Cardiac muscle cell (in vitro differentiated cells and primary cell): Measurements from ENCODE around the gene MAP4K3. TPM values are rescaled to one million over a fixed set of nuclear protein-coding genes. Genes with fewer than 3 reads are reported as not detected.

Source experiments
- DNase-seq, 2 donors: peaks; one replicate each; pipeline versions ENCODE4 v3.0.0 to v3.0.0-alpha.2; 2010 to 2017; ENCODE audit warnings: low read depth in 1 of 2, low spot score in 1 of 2
- H3K27ac ChIP-seq: fragments of 200-600 bp; sonication (generic); 2 replicates; pipeline ENCODE4 v1.5.1; 2016
- H3K27me3 ChIP-seq: fragments of 200-600 bp; sonication (generic); 2 replicates; pipeline ENCODE4 v1.6.0; 2016; ENCODE audit warnings: control low read depth
- H3K36me3 ChIP-seq: fragments of 200-600 bp; sonication (generic); 2 replicates; pipeline ENCODE4 v1.5.1; 2016; ENCODE audit warnings: control low read depth
- H3K4me1 ChIP-seq: fragments of 200-600 bp; sonication (generic); 2 replicates; pipeline ENCODE4 v1.8.1; 2017; ENCODE audit warnings: low read depth, mild to moderate bottlenecking, mixed run types
- H3K4me3 ChIP-seq: fragments of 200-600 bp; sonication (generic); 2 replicates; pipeline ENCODE4 v1.5.1; 2016; ENCODE audit warnings: mild to moderate bottlenecking
- H3K9me3 ChIP-seq: fragments of 200-600 bp; sonication (generic); 2 replicates; pipeline ENCODE4 v1.5.1; 2017; ENCODE audit warnings: low read depth, mild to moderate bottlenecking, control low read depth
- CTCF ChIP-seq: IDR thresholded peaks from 2 replicates; pipeline ENCODE4 v1.5.1; 2012; ENCODE audit warnings: low read depth, mild to moderate bottlenecking, low read length
- polyA plus RNA-seq: library from polyadenylated mRNA; unstranded; fragments of >200 nt; fragmentation: Nextera tagmentation; extraction: Ambion mirVana; gene quantifications from 2 replicates; pipeline ENCODE4 v1.2.1, GENCODE V29; 2016
- total RNA-seq: library from RNA; depleted of rRNA; stranded (reverse); fragments of >200 nt; gene quantifications from 2 replicates; pipeline ENCODE4 v1.2.3, GENCODE V29; 2016

MAP4K3 gene
- total and polyA plus RNA-seq, 2 experiments from 2014 or later = 34.6 to 56.7 TPM

DNA sequence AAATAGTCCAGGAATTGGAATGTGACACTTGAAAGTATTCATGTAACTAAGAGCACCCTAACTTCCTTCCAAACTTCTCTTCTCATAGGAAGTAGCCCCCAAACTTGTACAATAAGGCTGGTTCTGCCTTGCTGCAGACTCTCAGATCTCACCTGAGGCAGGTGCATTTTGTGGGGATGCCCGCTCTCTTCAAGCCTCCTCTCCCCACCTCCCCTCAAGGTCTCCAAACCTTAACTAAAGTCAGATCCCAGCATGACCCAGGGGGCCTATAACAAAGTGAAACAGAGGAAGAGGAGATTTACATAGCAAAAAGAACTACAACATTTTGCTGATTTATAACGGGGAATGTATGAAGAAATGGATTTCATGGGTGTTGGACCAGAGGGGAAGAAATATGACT lies 216.9 kb downstream of the MAP4K3 start:
- no peak overlapping the region for H3K27ac ChIP-seq
- no peak for TF ChIP-seq CTCF
- DNase-seq = no peak

GRCh38 chr2:39218391-39218790 lies 218.7 kb downstream of the MAP4K3 start:
- TF ChIP-seq CTCF = no peak
- Histone ChIP-seq H3K9me3 (no peaks in the 10 kb centered on the region), H3K27me3 (no peaks in the 10 kb centered on the region), H3K27ac (no peak overlapping the region), H3K4me1 (no peaks in the 10 kb centered on the region), H3K36me3 (no peaks in the 10 kb centered on the region), H3K4me3 (no peak overlapping the region)
- no peak for DNase-seq

More for the DNA sequence above, 216.9 kb downstream of the MAP4K3 start:
- H3K36me3 ChIP-seq = no peaks in the 10 kb centered on the region
- no peaks in the 10 kb centered on the region for H3K4me1 ChIP-seq
- H3K4me3 ChIP-seq = no peak overlapping the region
- H3K27me3 ChIP-seq = no peaks in the 10 kb centered on the region
- no peaks in the 10 kb centered on the region for H3K9me3 ChIP-seq

DNA sequence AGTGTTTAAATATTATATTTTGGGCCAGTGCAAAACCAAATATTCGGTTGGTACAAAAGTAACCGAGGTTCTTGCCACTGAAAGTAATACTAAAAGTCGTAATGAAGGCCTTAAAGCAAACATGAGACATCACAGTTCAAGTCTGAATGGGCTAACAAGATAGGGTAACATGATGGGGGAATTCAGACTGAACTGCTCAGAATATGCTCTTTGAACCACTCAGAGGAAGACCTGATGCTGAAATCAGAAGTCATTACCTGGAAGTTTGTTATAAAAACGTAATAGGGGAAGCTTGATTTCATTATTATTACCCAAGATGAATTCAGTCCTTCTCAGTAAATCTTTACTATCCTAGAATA lies 219.9 kb downstream of the MAP4K3 start:
- no peak for TF ChIP-seq CTCF
- Histone ChIP-seq H3K27me3 (no peaks in the 10 kb centered on the region), H3K9me3 (no peaks in the 10 kb centered on the region), H3K4me1 (no peaks in the 10 kb centered on the region), H3K36me3 (no peaks in the 10 kb centered on the region), H3K27ac (no peak overlapping the region), H3K4me3 (no peak overlapping the region)
- DNase-seq = no peak

GRCh38 chr2:39216346-39217191 lies 220.5 kb downstream of the MAP4K3 start:
- no peak overlapping the region for H3K27ac ChIP-seq
- no peaks in the 10 kb centered on the region for H3K36me3 ChIP-seq
- H3K27me3 ChIP-seq = no peaks in the 10 kb centered on the region
- TF ChIP-seq CTCF = no peak
- H3K4me3 ChIP-seq = no peak overlapping the region
- H3K4me1 ChIP-seq = no peaks in the 10 kb centered on the region
- H3K9me3 ChIP-seq = no peaks in the 10 kb centered on the region
- no peak for DNase-seq

DNA sequence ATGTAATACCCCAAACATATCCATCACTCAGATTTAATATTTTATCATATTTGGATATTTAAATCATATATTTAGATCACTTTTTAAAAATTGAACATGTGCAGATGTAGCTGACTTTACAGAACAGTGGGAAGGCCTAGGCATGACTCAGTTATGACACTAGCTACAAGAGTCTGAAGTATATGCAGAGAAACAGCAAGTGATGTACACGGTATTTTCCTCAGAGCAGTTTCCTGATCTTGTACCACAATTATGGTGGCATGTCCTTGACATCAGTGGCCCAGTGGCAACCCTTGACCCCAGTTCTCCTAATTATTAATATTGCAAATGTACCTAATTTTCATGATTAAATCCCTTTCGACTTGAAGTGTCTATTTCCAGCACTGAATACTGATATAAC lies 221.5 kb downstream of the MAP4K3 start:
- Histone ChIP-seq H3K4me3 (no peak overlapping the region), H3K27me3 (no peaks in the 10 kb centered on the region), H3K9me3 (no peaks in the 10 kb centered on the region), H3K27ac (no peak overlapping the region), H3K36me3 (no peaks in the 10 kb centered on the region), H3K4me1 (no peaks in the 10 kb centered on the region)
- no peak for DNase-seq
- TF ChIP-seq CTCF = no peak
